ENCODE results near the gene MAN1C1. TPM values are rescaled to one million over a fixed set of nuclear protein-coding genes. Genes with fewer than 3 reads are reported as not detected.

The MAN1C1 gene
- total and polyA plus RNA-seq, 8 donors, result 2.1 to 9.2 (median 4.0) TPM

DNA sequence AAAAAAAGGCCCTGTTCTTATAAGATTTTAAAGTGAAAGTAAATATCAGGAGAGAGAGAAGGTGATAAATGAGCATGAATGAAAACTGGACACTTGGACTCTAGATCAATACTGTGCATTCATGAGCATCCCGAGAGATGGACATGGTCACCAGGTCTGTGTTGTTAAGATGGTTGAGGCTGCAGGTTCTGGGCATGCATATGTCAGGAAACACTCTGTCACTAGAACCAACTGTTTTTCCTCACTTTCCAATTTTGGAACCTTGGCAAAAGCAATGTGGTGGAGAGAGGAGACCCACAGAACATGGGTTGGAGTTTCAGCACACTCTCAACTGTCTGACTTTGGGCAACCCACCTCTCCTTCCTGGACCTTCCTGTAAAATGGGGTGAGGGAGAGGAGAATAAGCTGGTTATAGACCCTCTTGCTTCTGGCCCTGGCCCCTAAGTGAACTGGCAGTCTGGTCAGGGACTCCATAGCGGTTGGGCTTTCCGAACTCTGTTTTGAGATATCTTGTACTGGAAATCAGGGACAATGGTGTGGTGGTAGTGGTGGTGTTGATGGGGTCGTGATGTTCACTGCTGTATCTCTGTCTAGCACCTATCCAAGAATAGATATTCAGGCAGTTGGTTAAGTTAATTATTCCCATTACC lies 4.2 kb downstream of the MAN1C1 start:
- no peak for ATAC-seq
- WGBS, 2 donors, result 79 to 84% methylated on average over 4 of the region's 4 CpGs
- H3K27ac ChIP-seq, result no peak overlapping the region
- intact Hi-C loops (cut with DNase I), result no loop called here
- no peaks in the 10 kb centered on the region for H3K36me3 ChIP-seq
- no peak overlapping the region for H3K4me3 ChIP-seq
- H3K9me3 ChIP-seq, result no peaks in the 10 kb centered on the region
- FAIRE-seq, result no peak
- no peaks in the 10 kb centered on the region for H3K27me3 ChIP-seq
- no peaks in the 10 kb centered on the region for H3K4me1 ChIP-seq
- TF ChIP-seq, protein P1, sequence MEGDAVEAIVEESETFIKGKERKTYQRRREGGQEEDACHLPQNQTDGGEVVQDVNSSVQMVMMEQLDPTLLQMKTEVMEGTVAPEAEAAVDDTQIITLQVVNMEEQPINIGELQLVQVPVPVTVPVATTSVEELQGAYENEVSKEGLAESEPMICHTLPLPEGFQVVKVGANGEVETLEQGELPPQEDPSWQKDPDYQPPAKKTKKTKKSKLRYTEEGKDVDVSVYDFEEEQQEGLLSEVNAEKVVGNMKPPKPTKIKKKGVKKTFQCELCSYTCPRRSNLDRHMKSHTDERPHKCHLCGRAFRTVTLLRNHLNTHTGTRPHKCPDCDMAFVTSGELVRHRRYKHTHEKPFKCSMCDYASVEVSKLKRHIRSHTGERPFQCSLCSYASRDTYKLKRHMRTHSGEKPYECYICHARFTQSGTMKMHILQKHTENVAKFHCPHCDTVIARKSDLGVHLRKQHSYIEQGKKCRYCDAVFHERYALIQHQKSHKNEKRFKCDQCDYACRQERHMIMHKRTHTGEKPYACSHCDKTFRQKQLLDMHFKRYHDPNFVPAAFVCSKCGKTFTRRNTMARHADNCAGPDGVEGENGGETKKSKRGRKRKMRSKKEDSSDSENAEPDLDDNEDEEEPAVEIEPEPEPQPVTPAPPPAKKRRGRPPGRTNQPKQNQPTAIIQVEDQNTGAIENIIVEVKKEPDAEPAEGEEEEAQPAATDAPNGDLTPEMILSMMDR (IDR thresholded peaks at IDR 0.05), result no peak
- DNase-seq, result no peak

GRCh38 chr1:25621876-25622275 lies 5.3 kb downstream of the MAN1C1 start:
- no peaks in the 10 kb centered on the region for H3K9me3 ChIP-seq
- 95 to 98% methylated on average over 5 of the region's 5 CpGs for WGBS, 2 donors
- H3K27me3 ChIP-seq, result no peaks in the 10 kb centered on the region
- H3K4me1 ChIP-seq, result no peaks in the 10 kb centered on the region
- ATAC-seq (no peak), DNase-seq (no peak), FAIRE-seq (no peak)
- no peaks in the 10 kb centered on the region for H3K36me3 ChIP-seq
- no peak overlapping the region for H3K27ac ChIP-seq
- intact Hi-C loops (cut with DNase I), result no loop called here
- TF ChIP-seq, protein P1 (IDR thresholded peaks at IDR 0.05), result no peak
- H3K4me3 ChIP-seq, result no peak overlapping the region

DNA sequence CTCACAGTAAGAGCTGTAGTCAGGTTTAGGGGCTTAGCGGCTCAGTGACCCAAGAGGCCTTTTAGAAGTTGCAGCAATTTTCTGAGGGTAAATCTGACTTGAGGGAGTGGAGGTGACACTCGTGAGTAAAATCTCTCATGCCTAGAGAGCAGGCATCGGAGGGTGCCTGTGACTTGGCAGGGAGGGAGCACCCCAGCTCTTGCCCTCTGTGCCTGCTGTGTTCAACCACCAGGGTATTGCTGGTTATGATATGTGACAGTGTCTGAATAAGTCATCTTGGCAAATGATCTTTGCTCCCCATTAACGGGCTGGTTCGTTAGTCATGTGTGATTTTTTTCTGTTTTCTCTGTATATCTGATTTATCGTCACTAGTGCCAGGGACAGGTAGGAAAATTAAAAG lies 5.9 kb downstream of the MAN1C1 start:
- no peaks in the 10 kb centered on the region for H3K27me3 ChIP-seq
- no peak overlapping the region for H3K27ac ChIP-seq
- DNase-seq (no peak), ATAC-seq (peak in 1 of 4 donors; percentile 11), FAIRE-seq (no peak)
- no peak overlapping the region for H3K4me3 ChIP-seq
- WGBS, 2 donors, result 83 to 85% methylated on average over 6 of the region's 6 CpGs
- no peaks in the 10 kb centered on the region for H3K4me1 ChIP-seq
- no peaks in the 10 kb centered on the region for H3K9me3 ChIP-seq
- intact Hi-C loops (cut with DNase I), result no loop called here
- TF ChIP-seq, protein P1 (IDR thresholded peaks at IDR 0.05), result no peak
- no peaks in the 10 kb centered on the region for H3K36me3 ChIP-seq

GRCh38 chr1:25623007-25623406 lies 6.4 kb downstream of the MAN1C1 start:
- no peak for FAIRE-seq
- TF ChIP-seq, protein P1 (IDR thresholded peaks at IDR 0.05), result no peak
- Histone ChIP-seq H3K36me3 (no peaks in the 10 kb centered on the region), H3K27ac (no peak overlapping the region), H3K9me3 (no peaks in the 10 kb centered on the region), H3K4me1 (no peaks in the 10 kb centered on the region), H3K27me3 (no peaks in the 10 kb centered on the region), H3K4me3 (no peak overlapping the region)
- DNase-seq, result no peak
- ATAC-seq, result no peak
- 84 to 89% methylated on average over 4 of the region's 4 CpGs for WGBS, 2 donors
- intact Hi-C loops (cut with DNase I), result no loop called here

DNA sequence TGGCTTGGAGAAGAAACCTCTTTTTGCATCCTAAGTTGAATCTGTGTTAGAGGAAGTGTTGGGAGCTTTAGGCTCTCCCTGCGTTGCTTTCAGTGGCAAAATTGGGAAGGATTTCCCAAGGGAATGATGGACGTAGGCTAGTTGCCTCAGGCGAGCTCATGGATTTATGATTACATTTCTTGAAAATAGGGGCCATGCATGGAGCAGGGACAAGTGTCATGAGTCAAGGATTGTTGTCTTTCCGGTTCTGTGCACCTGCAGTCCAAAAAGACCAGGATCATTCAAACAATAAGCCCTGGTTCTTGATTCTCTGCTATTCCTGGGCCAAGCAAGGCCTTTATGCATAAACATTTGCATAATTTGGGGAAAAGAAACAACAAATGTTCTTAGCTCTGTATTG lies 7.1 kb downstream of the MAN1C1 start:
- Histone ChIP-seq H3K27ac (no peak overlapping the region), H3K36me3 (no peaks in the 10 kb centered on the region), H3K9me3 (no peaks in the 10 kb centered on the region), H3K27me3 (no peaks in the 10 kb centered on the region), H3K4me1 (no peaks in the 10 kb centered on the region), H3K4me3 (no peak overlapping the region)
- WGBS, 2 donors, result 78 to 80% methylated on average over 4 of the region's 4 CpGs
- no peak for FAIRE-seq
- no peak for DNase-seq
- TF ChIP-seq, protein P1 (IDR thresholded peaks at IDR 0.05), result no peak
- no peak for ATAC-seq
- intact Hi-C loops (cut with DNase I), result no loop called here

All from pancreas (tissue), 10 donors.